HEK293T (cell line): ENCODE results near the gene DIRAS3.

Experiments used
- ARNT ChIP-seq: fragments of 450-650 bp; IDR thresholded peaks from 2 replicates; pipeline ENCODE4 v1.6.1; 2017; ENCODE audit warnings: mild to moderate bottlenecking
- BHLHE40 ChIP-seq: fragments of 450-650 bp; IDR thresholded peaks from 2 replicates; pipeline ENCODE4 v1.6.1; 2016; ENCODE audit warnings: mild to moderate bottlenecking, moderate library complexity, borderline replicate concordance
- CTBP1 ChIP-seq: fragments of 450-650 bp; IDR thresholded peaks from 2 replicates; pipeline ENCODE4 v1.6.1; 2016; ENCODE audit warnings: borderline replicate concordance
- ELF4 ChIP-seq: fragments of 450-650 bp; IDR thresholded peaks from 2 replicates; pipeline ENCODE4 v1.6.1; 2017; ENCODE audit warnings: antibody characterized with exemption
- FOXK2 ChIP-seq: fragments of 450-650 bp; IDR thresholded peaks from 2 replicates; pipeline ENCODE4 v1.6.1; 2016; ENCODE audit warnings: mild to moderate bottlenecking
- FOXM1 ChIP-seq: fragments of 450-650 bp; IDR thresholded peaks from 2 replicates; pipeline ENCODE4 v1.6.1; 2017; ENCODE audit warnings: mild to moderate bottlenecking, borderline replicate concordance
- LEF1 ChIP-seq: fragments of 450-650 bp; IDR thresholded peaks from 2 replicates; pipeline ENCODE4 v1.6.1; 2017; ENCODE audit warnings: mild to moderate bottlenecking, borderline replicate concordance
- SUZ12 ChIP-seq: fragments of 450-650 bp; IDR thresholded peaks from 2 replicates; pipeline ENCODE4 v1.6.1; 2016; ENCODE audit warnings: mild to moderate bottlenecking
- TARDBP ChIP-seq: fragments of 450-650 bp; IDR thresholded peaks from 2 replicates; pipeline ENCODE4 v1.6.1; 2016
- ZNF384 ChIP-seq: fragments of 450-650 bp; IDR thresholded peaks from 2 replicates; pipeline ENCODE4 v1.6.1; 2016

DNA sequence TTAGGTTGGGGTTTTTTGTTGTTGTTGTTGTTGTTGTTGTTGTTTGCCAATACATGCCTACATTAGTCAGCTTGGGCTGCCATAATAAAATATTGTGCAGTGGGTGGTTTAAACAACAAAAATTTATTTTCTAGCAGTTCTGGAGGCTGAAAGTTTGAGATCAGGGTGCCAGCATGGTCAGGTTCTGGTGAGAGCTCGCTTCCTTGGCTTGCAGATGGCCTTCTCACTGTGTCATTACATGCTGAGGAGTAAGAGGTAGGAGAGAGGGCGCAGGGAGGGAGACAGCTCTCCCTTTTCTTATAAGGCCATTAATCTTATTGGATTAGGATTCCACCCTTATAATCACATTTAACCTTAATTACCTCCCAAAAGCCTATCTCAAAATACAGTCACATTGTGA lies 52.7 kb downstream of the DIRAS3 start:
- TF ChIP-seq ZNF384 (no peak), ARNT (no peak), LEF1 (no peak), CTBP1 (no peak), FOXM1 (no peak), SUZ12 (no peak), TARDBP (no peak), FOXK2 (no peak), BHLHE40 (no peak), ELF4 (no peak)
